Spleen (tissue), 11 donors: Measurements from ENCODE around the gene BLOC1S2. TPM values are rescaled to one million over a fixed set of nuclear protein-coding genes. Genes with fewer than 3 reads are reported as not detected.

ENCODE experiments used
- DNase-seq: peaks from one replicate; pipeline ENCODE4 v3.0.0-alpha.2; 2020
- H3K27ac ChIP-seq, 8 donors: fragments of 200-600 bp; sonication (generic) in 7 of 8; 1 replicate in 4 of 8; 2 replicates in 4 of 8; pipeline versions ENCODE4 v1.5.0 to v1.8.0; 2016 to 2021; ENCODE audit warnings: inconsistent platforms in 4 of 8, mild to moderate bottlenecking in 4 of 8, moderate library complexity in 1 of 8
- H3K27me3 ChIP-seq, 7 donors: fragments of 200-600 bp; sonication (generic) in 6 of 7; replicated peaks in 1 of 7; 1 replicate in 4 of 7; 2 replicates in 3 of 7; pipeline versions ENCODE4 v1.5.0 to v1.8.0; 2016 to 2021; ENCODE audit warnings: inconsistent platforms in 3 of 7, mild to moderate bottlenecking in 1 of 7
- H3K36me3 ChIP-seq, 6 donors: fragments of 200-600 bp; sonication (generic) in 5 of 6; 1 replicate in 4 of 6; 2 replicates in 2 of 6; pipeline versions ENCODE4 v1.5.0 to v1.8.0; 2016 to 2021; ENCODE audit warnings: inconsistent platforms in 2 of 6
- H3K4me1 ChIP-seq, 6 donors: fragments of 200-600 bp; sonication (generic) in 5 of 6; 1 replicate in 3 of 6; 2 replicates in 3 of 6; pipeline versions ENCODE4 v1.5.0 to v1.8.0; 2016 to 2021; ENCODE audit warnings: inconsistent platforms in 3 of 6
- H3K4me3 ChIP-seq, 8 donors: fragments of 200-600 bp; sonication (generic) in 7 of 8; 1 replicate in 4 of 8; 2 replicates in 4 of 8; pipeline versions ENCODE4 v1.5.0 to v1.8.0; 2016 to 2021; ENCODE audit warnings: inconsistent platforms in 4 of 8, mild to moderate bottlenecking in 4 of 8, moderate library complexity in 2 of 8
- H3K9me3 ChIP-seq, 8 donors: fragments of 200-600 bp; sonication (generic) in 7 of 8; 1 replicate in 4 of 8; 2 replicates in 4 of 8; pipeline versions ENCODE4 v1.5.0 to v1.8.0; 2016 to 2021; ENCODE audit warnings: inconsistent platforms in 4 of 8
- CTCF ChIP-seq, 11 experiments: fragments of 200-600 bp in 7 of 11; fragments of 450-650 bp in 4 of 11; sonication (generic) in 4 of 11; IDR thresholded peaks in 8 of 11; conservative IDR thresholded peaks in 3 of 11; 1 replicate in 7 of 11; 2 replicates in 4 of 11; pipeline versions ENCODE4 v1.4.0 to v1.8.0; 2016 to 2021; ENCODE audit warnings: antibody characterized with exemption in 11 of 11, inconsistent platforms in 4 of 11, mild to moderate bottlenecking in 1 of 11
- POLR2A ChIP-seq, 3 donors: fragments of 450-650 bp; IDR thresholded peaks; one replicate each; pipeline ENCODE4 v1.5.1; 2017; ENCODE audit warnings: antibody characterized with exemption in 3 of 3, mild to moderate bottlenecking in 1 of 3
- POLR2AphosphoS5 ChIP-seq, 3 donors: sonication (generic); formaldehyde crosslinking; IDR thresholded peaks; one replicate each; pipeline ENCODE4 v1.5.1; 2017; ENCODE audit warnings: antibody characterized with exemption in 3 of 3
- WGBS, 5 donors: extraction: QIAGEN DNeasy Blood & Tissue Kit in 3 of 5; methylation state at CpG; one replicate each; pipeline versions ENCODE4 v1.1.5 to v1.1.7; 2013 to 2018; 5-methylcytosine and 5-hydroxymethylcytosine counted together
- intact Hi-C: fragments of 100-400 bp; cut with DNase I; formaldehyde crosslinking; loops from one replicate; pipeline ENCODE4 v1.15.0; 2023; ENCODE audit warnings: low total_unique reads
- polyA plus RNA-seq, 3 donors: library from polyadenylated mRNA; stranded (reverse); fragments of 200-250 nt; gene quantifications; one replicate each; pipeline ENCODE4 v1.2.1, GENCODE V29; 2013
- total RNA-seq, 7 donors: library from RNA; depleted of rRNA in 3 of 7; stranded (reverse); fragments of >200 nt in 3 of 7; fragmentation: NEBNext Ultra II Directional in 4 of 7; extraction: Animal tissue kit (Norgen Biotek cat#: 25700) in 4 of 7; gene quantifications; one replicate each; pipeline versions ENCODE4 v1.1.0 to v1.2.1, GENCODE V29; 2016 to 2021
- donor health status: healthy with polysubstance abuse.
- donor health status: DM: no; HTN: no; CAD: no; lungs with moderate emphysema.
- donor health status: DM: no; HTN: no; CAD: no.
- donor health status: Bipolar disorder and iron deficiency.
- donor health status: healthy.
- donor health status: DM: no; HTN: no; CAD: no.
- donor health status: DM: yes; HTN: yes; CAD: no.

The BLOC1S2 gene
- total and polyA plus RNA-seq, 10 donors: 45.0 to 96.1 (median 51.9) TPM

GRCh38 chr10:100254191-100254590 is 32.3 kb downstream of the BLOC1S2 start:
- Histone ChIP-seq H3K27me3 (no peaks in the 10 kb centered on the region), H3K4me1 (peaks cover 0 to 46% (median 10%) of the 10 kb centered on the region in 6 donors), H3K4me3 (no peak overlapping the region), H3K36me3 (peaks cover 13 to 100% (median 89%) of the 10 kb centered on the region in 6 donors), H3K9me3 (no peaks in the 10 kb centered on the region), H3K27ac (peak overlapping the region in 3 of 8 donors; percentile 21 to 87 (median 81))
- TF ChIP-seq POLR2A (IDR thresholded peaks at IDR 0.05) (no peak), POLR2AphosphoS5 (IDR thresholded peaks at IDR 0.05) (no peak), CTCF (IDR thresholded peaks at IDR 0.05 in 8 of 11, conservative IDR thresholded peaks at IDR 0.05 in 3 of 11) (no peak)
- intact Hi-C loops: no loop called here
- DNase-seq: no peak
- WGBS, 5 donors: 85 to 94% (median 91%) methylated on average over 3 of the region's 3 CpGs

- H3K27ac ChIP-seq: peak overlapping the region in 1 of 8 donors; percentile 87
- 95 to 97% (median 96%) methylated on average over 5 of the region's 5 CpGs for WGBS, 5 donors
- intact Hi-C loops: no loop called here
- no peaks in the 10 kb centered on the region for H3K9me3 ChIP-seq
- no peak overlapping the region for H3K4me3 ChIP-seq
- no peaks in the 10 kb centered on the region for H3K27me3 ChIP-seq
- H3K36me3 ChIP-seq: peaks cover 13 to 100% (median 92%) of the 10 kb centered on the region in 6 donors
- H3K4me1 ChIP-seq: peaks cover 0 to 42% (median 10%) of the 10 kb centered on the region in 6 donors
- TF ChIP-seq POLR2AphosphoS5 (IDR thresholded peaks at IDR 0.05): no peak
- TF ChIP-seq CTCF (IDR thresholded peaks at IDR 0.05 in 8 of 11, conservative IDR thresholded peaks at IDR 0.05 in 3 of 11): no peak
- TF ChIP-seq POLR2A (IDR thresholded peaks at IDR 0.05): no peak
- no peak for DNase-seq
Observed at GRCh38 chr10:100253041-100253440, 33.4 kb downstream of the BLOC1S2 start.

- Histone ChIP-seq H3K36me3 (peaks cover 14 to 100% (median 97%) of the 10 kb centered on the region in 6 donors), H3K27ac (no peak overlapping the region), H3K9me3 (no peaks in the 10 kb centered on the region), H3K27me3 (no peaks in the 10 kb centered on the region), H3K4me3 (no peak overlapping the region), H3K4me1 (peaks cover 0 to 5% (median under 1%) of the 10 kb centered on the region in 6 donors)
- whole genome bisulfite sequencing, 5 donors: 95 to 97% (median 97%) methylated on average over 7 of the region's 7 CpGs
- intact Hi-C loops: no loop called here
- TF ChIP-seq POLR2A (IDR thresholded peaks at IDR 0.05) (no peak), CTCF (IDR thresholded peaks at IDR 0.05 in 8 of 11, conservative IDR thresholded peaks at IDR 0.05 in 3 of 11) (no peak), POLR2AphosphoS5 (IDR thresholded peaks at IDR 0.05) (peak in 1 of 3 donors; percentile 23)
- DNase-seq: no peak
Observed at GRCh38 chr10:100248820-100249219, 37.7 kb downstream of the BLOC1S2 start.

GRCh38 chr10:100245484-100246220 is 40.8 kb downstream of the BLOC1S2 start:
- H3K9me3 ChIP-seq: no peaks in the 10 kb centered on the region
- WGBS, 5 donors: 93 to 98% (median 95%) methylated on average over 5 of the region's 5 CpGs
- H3K4me3 ChIP-seq: no peak overlapping the region
- no peak for DNase-seq
- peaks cover 8 to 100% (median 97%) of the 10 kb centered on the region in 6 donors for H3K36me3 ChIP-seq
- no peaks in the 10 kb centered on the region for H3K27me3 ChIP-seq
- intact Hi-C loops: no loop called here
- no peaks in the 10 kb centered on the region for H3K4me1 ChIP-seq
- H3K27ac ChIP-seq: no peak overlapping the region
- TF ChIP-seq POLR2AphosphoS5 (IDR thresholded peaks at IDR 0.05) (no peak), POLR2A (IDR thresholded peaks at IDR 0.05) (no peak), CTCF (IDR thresholded peaks at IDR 0.05 in 8 of 11, conservative IDR thresholded peaks at IDR 0.05 in 3 of 11) (no peak)
